ENCODE data around the gene CABP2.
"Not testable (repeated sequence)": the region's sequence is repeated elsewhere in the genome, so short reads cannot be mapped to it uniquely, and the experiment has no call there.

CABP2 gene

GRCh38 chr11:67476692-67477091 lies 46.6 kb downstream of the CABP2 start:
- not testable (repeated sequence) for DNase-seq (ENCODE audit: low read depth)

GRCh38 chr11:67472882-67473281 lies 50.4 kb downstream of the CABP2 start:
- DNase-seq (ENCODE audit: low read depth): no peak

DNA sequence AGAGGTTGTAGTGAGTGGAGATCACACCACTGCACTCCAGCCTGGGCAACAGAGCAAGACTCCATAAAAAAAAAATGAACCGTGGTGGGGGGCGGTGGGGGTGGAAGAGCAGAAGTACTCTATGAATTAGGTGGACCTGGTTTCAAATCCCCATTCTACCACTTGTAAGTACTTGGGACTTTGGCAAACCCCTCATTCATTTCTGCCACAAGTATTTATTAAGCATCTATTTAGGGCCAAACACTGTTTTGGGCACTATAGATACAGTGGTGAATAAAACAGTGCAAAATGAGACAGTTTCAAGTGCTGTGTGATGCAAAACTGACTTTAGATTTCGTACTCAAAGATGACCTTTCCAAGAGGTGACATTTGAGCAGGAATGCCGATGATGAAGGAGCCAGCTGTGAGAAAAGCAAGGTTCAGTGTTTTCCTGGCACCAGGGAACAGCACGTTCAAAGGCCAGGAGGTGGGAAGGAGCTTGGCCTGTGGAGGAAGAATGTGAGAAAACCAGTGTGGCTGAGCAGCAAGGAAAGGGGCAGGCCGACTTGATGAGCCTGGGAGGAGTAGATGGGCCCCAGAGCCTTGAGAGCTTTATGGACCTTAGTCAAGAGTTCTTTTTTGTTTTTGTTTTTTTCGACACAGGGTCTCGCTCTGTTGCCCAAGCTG lies 52.8 kb downstream of the CABP2 start:
- no peak for DNase-seq (ENCODE audit: low read depth)

GRCh38 chr11:67469508-67469811 lies 53.8 kb downstream of the CABP2 start:
- no peak for DNase-seq (ENCODE audit: low read depth)
